ENCODE data around the gene ARHGEF19. TPM values are rescaled to one million over a fixed set of nuclear protein-coding genes. Genes with fewer than 3 reads are reported as not detected.
"Not testable (repeated sequence)": the region's sequence is repeated elsewhere in the genome, so short reads cannot be mapped to it uniquely, and the experiment has no call there.

The ARHGEF19 gene
- total RNA-seq, 1 experiment from 2014 or later, result 7.7 TPM

DNA sequence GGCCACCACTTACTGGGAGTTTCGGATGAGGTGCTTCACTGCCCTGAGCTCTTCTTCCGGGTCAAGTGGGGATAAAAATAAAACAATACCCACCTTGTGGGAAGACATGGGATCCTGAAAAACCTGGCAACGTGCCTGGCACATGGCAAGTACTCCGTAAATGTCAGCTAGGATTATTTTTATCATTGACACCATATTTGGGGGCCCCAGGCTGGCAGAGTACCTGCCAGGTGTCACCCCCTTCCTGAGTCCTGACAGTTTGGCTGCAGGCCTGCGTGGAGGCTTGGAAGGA lies 47.4 kb downstream of the ARHGEF19 start:
- TF ChIP-seq, protein P1, sequence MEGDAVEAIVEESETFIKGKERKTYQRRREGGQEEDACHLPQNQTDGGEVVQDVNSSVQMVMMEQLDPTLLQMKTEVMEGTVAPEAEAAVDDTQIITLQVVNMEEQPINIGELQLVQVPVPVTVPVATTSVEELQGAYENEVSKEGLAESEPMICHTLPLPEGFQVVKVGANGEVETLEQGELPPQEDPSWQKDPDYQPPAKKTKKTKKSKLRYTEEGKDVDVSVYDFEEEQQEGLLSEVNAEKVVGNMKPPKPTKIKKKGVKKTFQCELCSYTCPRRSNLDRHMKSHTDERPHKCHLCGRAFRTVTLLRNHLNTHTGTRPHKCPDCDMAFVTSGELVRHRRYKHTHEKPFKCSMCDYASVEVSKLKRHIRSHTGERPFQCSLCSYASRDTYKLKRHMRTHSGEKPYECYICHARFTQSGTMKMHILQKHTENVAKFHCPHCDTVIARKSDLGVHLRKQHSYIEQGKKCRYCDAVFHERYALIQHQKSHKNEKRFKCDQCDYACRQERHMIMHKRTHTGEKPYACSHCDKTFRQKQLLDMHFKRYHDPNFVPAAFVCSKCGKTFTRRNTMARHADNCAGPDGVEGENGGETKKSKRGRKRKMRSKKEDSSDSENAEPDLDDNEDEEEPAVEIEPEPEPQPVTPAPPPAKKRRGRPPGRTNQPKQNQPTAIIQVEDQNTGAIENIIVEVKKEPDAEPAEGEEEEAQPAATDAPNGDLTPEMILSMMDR (IDR thresholded peaks at IDR 0.05; ENCODE audit: insufficient read depth in 1 of 2, low read depth in 1 of 2, low read length in 1 of 2, severe bottlenecking in 1 of 2, unreplicated experiment in 1 of 2), result no peak
- H3K27me3 Mint-ChIP-seq (ENCODE audit: insufficient read depth, unreplicated experiment), result no peaks in the 10 kb centered on the region
- no peaks in the 10 kb centered on the region for H3K9me3 ChIP-seq
- CTCF ChIA-PET, result interaction anchor here (0.6 kb wide), 1 partner anchor 7 kb away, joined by 9 read pairs; no protein-coding TSS in a partner anchor
- POLR2A ChIA-PET, result interaction anchor here (1.0 to 1.7 kb wide), 2 partner anchors 8 to 11 kb away, joined by 3 to 4 read pairs; no protein-coding TSS in a partner anchor
- BruUV-seq (replicated peaks), result no TSS peak
- H3K27me3 ChIP-seq (replicated peaks; ENCODE audit: control insufficient read depth, insufficient read depth, low read length), result no peaks in the 10 kb centered on the region
- H3K36me3 Mint-ChIP-seq (ENCODE audit: insufficient read depth, unreplicated experiment), result peaks cover 11% of the 10 kb centered on the region
- H3K4me3 Mint-ChIP-seq (ENCODE audit: unreplicated experiment), result no peak overlapping the region
- H3K4me1 ChIP-seq, result peaks cover 12% of the 10 kb centered on the region; the same call in 1 of the 2 replicates
- intact Hi-C loops (cut with micrococcal nuclease; ENCODE audit: unreplicated experiment), result no loop called here
- H3K4me1 Mint-ChIP-seq (ENCODE audit: low read depth, unreplicated experiment), result peaks cover 26% of the 10 kb centered on the region
- no peak for DNase-seq
- H3K9me3 Mint-ChIP-seq (ENCODE audit: unreplicated experiment), result no peaks in the 10 kb centered on the region
- H3K4me3 ChIP-seq (ENCODE audit: low read depth, low read length), result no peak overlapping the region
- H3K27ac Mint-ChIP-seq (ENCODE audit: unreplicated experiment), result peak overlapping the region; percentile 63
- H3K36me3 ChIP-seq (ENCODE audit: control insufficient read depth, insufficient read depth, low read length), result no peaks in the 10 kb centered on the region

DNA sequence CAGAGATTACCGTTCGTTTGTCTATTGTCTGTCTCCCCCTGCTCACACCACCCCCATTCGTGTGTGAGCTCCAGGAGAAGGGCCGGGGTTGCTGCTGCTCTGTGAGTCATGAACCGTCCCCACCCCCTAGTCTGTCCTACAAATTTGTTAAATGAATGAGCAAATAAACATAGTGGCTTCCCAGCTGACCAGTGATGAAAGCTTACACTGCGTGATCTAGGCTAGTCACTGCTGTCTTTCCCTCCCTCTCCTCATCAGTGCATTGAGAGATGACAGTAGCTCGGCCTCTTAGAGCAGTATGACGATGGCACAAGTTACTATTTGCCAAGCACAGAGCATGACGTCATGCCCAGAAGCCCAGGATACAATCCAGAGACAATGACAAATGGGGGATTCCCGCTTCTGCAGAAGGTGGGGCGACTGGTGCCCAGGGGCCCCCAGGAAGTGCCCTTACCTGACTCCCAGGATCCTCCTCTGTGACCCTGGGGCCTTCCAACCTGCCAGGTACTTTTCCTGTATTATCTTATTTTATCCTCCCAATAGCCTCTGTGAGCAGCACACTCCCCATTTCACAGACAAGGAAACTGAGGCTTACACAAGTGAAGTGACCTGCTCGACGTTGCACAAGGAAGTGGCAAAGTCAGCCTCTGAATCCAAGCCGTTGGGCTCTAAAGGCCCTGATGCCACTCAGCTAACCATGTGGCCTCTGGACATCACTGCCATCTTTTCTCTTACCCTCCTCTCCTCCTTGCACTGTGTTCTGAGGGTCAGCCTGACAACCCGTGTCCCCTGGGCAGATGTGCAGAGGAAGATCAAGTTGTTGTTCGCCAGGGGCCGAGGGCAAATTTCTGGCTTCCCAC lies 48.0 kb downstream of the ARHGEF19 start:
- peak overlapping the region; percentile 63 for H3K27ac Mint-ChIP-seq (ENCODE audit: unreplicated experiment)
- Histone ChIP-seq H3K36me3 (ENCODE audit: control insufficient read depth, insufficient read depth, low read length) (no peaks in the 10 kb centered on the region), H3K4me1 (peaks cover 12% of the 10 kb centered on the region; the same call in 1 of the 2 replicates), H3K27me3 (replicated peaks; ENCODE audit: control insufficient read depth, insufficient read depth, low read length) (no peaks in the 10 kb centered on the region), H3K9me3 (no peaks in the 10 kb centered on the region), H3K4me3 (ENCODE audit: low read depth, low read length) (no peak overlapping the region)
- no peak overlapping the region for H3K4me3 Mint-ChIP-seq (ENCODE audit: unreplicated experiment)
- TF ChIP-seq, protein P1 (IDR thresholded peaks at IDR 0.05; ENCODE audit: insufficient read depth in 1 of 2, low read depth in 1 of 2, low read length in 1 of 2, severe bottlenecking in 1 of 2, unreplicated experiment in 1 of 2), result no peak
- peaks cover 26% of the 10 kb centered on the region for H3K4me1 Mint-ChIP-seq (ENCODE audit: low read depth, unreplicated experiment)
- H3K9me3 Mint-ChIP-seq (ENCODE audit: unreplicated experiment), result no peaks in the 10 kb centered on the region
- CTCF ChIA-PET, result interaction anchor here (0.6 to 1.1 kb wide), 2 partner anchors 8 to 10 kb away, joined by 3 to 9 read pairs; no protein-coding TSS in a partner anchor
- H3K27me3 Mint-ChIP-seq (ENCODE audit: insufficient read depth, unreplicated experiment), result no peaks in the 10 kb centered on the region
- DNase-seq, result peak in 1 of 2 experiments; percentile 50
- BruUV-seq (replicated peaks), result no TSS peak
- POLR2A ChIA-PET, result interaction anchor here (0.6 to 1.7 kb wide), 3 partner anchors 10 to 177 kb away, joined by 4 to 8 read pairs (median 4); no protein-coding TSS in a partner anchor
- intact Hi-C loops (cut with micrococcal nuclease; ENCODE audit: unreplicated experiment), result no loop called here
- H3K36me3 Mint-ChIP-seq (ENCODE audit: insufficient read depth, unreplicated experiment), result peaks cover 11% of the 10 kb centered on the region

DNA sequence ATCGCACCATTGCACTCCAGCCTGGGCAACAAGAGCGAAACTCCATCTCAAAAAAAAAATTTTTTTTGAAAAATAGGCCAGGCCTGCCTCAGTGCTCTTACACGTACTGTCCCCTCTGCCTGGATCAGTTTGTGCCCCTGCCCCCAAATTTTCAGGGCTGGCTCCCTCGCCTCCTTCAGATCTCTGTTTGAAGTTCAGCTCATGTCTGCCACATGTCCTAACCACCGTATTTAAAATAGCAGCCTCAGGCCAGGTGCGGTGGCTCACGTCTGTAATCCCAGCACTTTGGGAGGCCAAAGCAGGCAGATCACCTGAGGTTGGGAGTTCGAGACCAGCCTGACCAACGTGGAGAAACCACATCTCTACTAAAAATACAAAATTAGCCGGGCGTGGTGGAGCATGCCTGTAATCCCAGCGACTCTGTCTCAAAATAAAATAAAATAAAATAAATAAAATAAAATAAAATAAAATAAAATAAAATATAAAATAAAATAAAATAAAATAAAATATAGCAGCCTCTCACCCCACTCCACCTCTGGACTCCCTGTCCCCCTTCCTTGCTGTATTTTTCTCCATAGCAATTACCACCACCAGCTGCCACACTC lies 48.7 kb downstream of the ARHGEF19 start:
- intact Hi-C loops (cut with micrococcal nuclease; ENCODE audit: unreplicated experiment); H3K9me3 Mint-ChIP-seq (ENCODE audit: unreplicated experiment); H3K27me3 ChIP-seq (replicated peaks; ENCODE audit: control insufficient read depth, insufficient read depth, low read length); H3K4me3 Mint-ChIP-seq (ENCODE audit: unreplicated experiment); H3K9me3 ChIP-seq; H3K27me3 Mint-ChIP-seq (ENCODE audit: insufficient read depth, unreplicated experiment); BruUV-seq (replicated peaks); H3K36me3 ChIP-seq (ENCODE audit: control insufficient read depth, insufficient read depth, low read length); H3K4me3 ChIP-seq (ENCODE audit: low read depth, low read length); DNase-seq: not testable (repeated sequence)
- Mint-ChIP-seq H3K36me3 (ENCODE audit: insufficient read depth, unreplicated experiment) (peaks cover 11% of the 10 kb centered on the region), H3K4me1 (ENCODE audit: low read depth, unreplicated experiment) (peaks cover 26% of the 10 kb centered on the region), H3K27ac (ENCODE audit: unreplicated experiment) (peak overlapping the region; percentile 8)
- peaks cover 12% of the 10 kb centered on the region; the same call in 1 of the 2 replicates for H3K4me1 ChIP-seq
- CTCF ChIA-PET, result interaction anchor here (1.1 kb wide), 1 partner anchor 9 kb away, joined by 3 read pairs; no protein-coding TSS in a partner anchor
- POLR2A ChIA-PET, result interaction anchor here (0.6 to 1.7 kb wide), 4 partner anchors 9 to 177 kb away, joined by 4 to 8 read pairs (median 4); no protein-coding TSS in a partner anchor
